HG03064 (cell line): ENCODE results near the gene UFC1.
A peak's percentile ranks its signal among the peaks of the same experiment; 100 is the strongest.

ENCODE experiments used
- ATAC-seq: cut with Tn5 transposase; IDR thresholded peaks from one replicate; pipeline ENCODE4 v1.9.1; 2021; ENCODE audit warnings: low read depth; ENCODE audit not compliant: unreplicated experiment

The UFC1 gene

DNA sequence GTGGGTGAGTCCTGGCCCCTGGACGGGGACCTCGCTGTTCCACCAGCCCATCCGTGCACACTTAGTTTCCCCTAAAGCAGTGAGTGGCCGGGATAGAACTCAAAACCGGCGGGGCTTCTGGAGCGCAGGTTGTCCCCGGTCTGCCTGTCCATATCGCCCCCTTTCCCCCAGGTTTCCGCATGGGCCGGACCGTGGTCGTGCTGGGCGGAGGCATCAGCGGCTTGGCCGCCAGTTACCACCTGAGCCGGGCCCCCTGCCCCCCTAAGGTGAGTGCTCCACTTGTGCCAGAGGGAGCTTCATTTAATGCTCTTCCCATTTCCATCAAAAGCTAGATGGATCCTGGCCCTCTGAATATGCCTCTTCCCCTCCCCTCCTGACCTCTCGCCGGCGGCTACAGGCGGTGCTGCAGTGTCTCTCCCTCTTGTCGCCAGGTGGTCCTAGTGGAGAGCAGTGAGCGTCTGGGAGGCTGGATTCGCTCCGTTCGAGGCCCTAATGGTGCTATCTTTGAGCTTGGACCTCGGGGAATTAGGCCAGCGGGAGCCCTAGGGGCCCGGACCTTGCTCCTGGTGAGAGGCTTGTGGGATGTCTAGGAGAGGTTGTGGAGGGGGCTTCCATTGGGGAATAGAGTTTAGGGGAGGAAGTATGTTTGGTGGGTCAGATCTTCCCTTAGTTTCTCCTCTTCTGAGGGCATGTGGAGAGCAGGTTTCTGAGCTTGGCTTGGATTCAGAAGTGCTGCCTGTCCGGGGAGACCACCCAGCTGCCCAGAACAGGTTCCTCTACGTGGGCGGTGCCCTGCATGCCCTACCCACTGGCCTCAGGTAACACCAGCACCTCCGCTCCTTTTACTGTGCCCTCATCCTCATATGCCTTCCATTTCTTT lies 13.1 kb downstream of the UFC1 start:
- ATAC-seq = peak; percentile 1

GRCh38 chr1:161168906-161169305 lies 15.1 kb downstream of the UFC1 start:
- no peak for ATAC-seq

DNA sequence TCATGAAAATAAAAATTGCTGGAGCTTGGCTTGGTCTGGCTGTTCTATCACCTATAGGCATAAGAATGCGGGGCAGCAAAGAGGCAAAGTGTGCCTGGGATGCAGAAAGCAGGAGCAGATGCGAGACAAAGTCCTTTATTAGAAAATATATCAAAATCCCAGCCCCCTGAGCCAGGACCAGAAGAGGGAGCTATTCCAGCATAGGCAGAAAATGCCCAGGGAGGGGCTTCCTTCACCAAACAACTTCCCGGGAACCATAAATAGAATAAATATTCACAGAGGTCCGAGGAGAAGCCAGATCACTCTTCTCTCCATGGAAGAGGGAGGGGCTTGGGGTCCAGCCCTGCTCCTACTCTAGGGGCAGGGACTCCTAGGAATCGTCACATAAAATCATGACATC lies 17.4 kb downstream of the UFC1 start:
- ATAC-seq = no peak

DNA sequence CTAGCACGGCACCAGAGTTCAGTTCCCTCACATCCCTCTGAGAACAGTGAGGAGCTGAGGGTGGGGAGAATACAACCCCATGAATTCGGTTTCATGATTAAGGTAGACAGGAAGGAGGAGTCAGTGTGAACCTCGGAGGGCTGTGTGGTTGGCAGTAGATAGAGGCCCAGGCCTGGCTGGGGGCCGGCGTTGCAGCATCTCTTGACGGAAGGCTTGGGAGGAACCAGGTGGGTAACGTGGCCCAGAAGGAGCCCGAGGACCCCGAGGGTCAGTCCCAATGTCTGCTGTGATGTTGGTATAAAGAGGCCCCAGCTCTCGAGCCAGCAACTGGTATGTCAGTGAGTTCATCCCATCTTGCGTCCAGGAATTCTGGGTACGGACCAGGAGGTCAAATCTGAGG lies 17.9 kb downstream of the UFC1 start:
- ATAC-seq = no peak

- no peak for ATAC-seq
Measured at GRCh38 chr1:161172349-161172748, 18.6 kb downstream of the UFC1 start.

DNA sequence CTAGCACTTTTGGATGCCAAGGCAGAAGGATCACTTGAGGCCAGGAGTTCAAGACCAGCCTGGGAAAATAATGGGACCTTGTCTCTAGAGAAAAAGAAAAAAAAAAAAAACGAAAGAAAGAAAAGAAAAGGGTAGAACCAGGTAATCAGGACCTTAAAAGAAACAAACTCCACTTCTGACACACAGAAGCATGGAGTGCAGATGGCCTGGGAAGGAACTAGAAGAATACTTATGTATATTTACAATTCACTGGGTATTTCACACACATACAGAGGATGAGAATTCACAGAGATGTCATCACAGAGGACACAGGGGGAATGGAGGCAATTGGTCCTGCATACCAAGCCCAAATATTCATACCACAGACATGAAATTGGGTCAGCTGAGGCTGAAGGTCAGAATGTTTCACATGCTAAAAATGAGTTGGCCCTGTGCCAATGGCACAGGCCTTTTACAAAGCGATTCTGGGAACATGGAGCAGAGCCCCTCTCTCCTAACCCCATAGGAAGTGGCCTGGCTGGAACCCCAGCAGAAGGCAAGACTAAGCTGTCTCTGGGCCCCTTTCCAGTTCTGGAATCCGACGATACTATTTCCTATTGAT lies 19.1 kb downstream of the UFC1 start:
- no peak for ATAC-seq

- ATAC-seq = no peak
Measured at GRCh38 chr1:161173711-161174110, 19.9 kb downstream of the UFC1 start.

DNA sequence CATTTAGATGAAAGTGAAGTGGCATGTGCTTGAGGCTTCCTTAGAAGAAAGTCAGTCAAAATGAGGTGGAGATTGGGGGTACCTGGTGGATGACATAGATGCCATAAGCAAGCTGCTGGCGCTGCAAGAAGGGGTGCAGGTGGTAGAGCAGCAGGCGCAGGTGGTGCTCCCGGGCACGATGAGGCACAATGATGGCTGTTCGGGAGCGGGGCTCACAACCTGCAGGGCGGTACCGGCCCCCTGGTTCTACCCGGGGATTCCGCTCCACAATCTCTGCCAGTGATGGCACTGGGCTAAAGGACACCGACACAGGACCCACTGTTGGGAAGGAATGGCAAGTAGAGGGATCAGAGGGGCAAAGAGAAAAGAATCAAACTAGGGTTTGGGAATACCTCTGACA lies 21.1 kb downstream of the UFC1 start:
- no peak for ATAC-seq

DNA sequence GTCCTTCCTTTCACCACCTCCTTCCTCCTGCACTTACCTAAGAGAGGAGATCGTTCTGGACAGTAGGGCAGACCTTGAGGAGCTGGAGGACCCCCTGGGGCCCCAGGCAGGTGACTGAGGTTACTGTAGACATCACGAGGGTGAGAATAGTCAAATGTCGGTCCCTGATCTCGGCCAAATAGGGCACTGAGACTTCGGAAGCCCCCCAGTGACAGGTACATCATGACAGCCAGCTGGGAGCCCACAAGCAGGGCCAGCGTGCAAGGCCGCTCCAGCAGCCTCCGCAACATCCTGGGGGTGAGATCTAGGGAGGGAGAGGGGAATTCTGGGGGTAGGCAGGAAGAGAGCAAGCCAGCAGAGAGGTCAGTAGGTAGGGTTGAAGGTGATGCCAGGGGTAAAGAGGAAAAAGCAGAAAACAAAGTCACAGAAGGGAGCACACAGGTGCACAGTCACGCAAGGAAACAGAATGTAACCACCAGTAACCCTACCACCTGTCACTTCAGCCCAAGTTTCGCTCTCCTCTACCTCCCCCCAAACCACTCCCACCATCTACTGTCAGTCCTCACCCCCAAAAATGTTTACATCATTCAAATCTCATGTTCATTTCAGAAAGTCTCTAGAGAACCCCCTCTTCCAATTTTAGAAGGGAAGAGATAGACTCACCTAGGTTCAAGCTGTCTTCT lies 22.1 kb downstream of the UFC1 start:
- ATAC-seq = no peak

- no peak for ATAC-seq
Measured at GRCh38 chr1:161176468-161177111, 22.8 kb downstream of the UFC1 start.

GRCh38 chr1:161177112-161177935 lies 23.5 kb downstream of the UFC1 start, which contains the start of gene B4GALT3:
Gene B4GALT3 (minus strand): TSS chr1:161177507. CDS start chr1:161176060, 1,447 bp downstream.
- ATAC-seq = peak; percentile 67

- ATAC-seq = no peak
Measured at GRCh38 chr1:161177936-161178244, 24.1 kb downstream of the UFC1 start.

- no peak for ATAC-seq
Measured at GRCh38 chr1:161179698-161180097, 25.9 kb downstream of the UFC1 start.

DNA sequence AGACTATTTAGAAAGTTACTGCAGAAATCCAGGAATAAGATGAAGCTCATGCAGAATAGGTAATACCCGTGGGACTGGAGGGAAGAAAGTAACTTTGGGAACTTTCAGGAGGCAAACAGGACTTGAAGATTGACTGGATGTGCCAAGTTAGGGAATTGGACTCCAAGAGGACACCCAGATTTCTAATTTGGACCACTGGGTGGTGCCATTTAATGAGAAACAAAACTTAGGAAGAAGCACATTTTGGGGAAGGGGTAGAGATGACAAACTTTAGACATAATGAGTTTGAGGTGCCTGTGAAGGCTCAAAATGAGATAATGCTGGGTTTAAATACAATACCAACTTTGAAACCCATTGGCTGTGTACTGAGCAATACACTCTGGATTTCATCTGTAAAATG lies 26.9 kb downstream of the UFC1 start:
- no peak for ATAC-seq

DNA sequence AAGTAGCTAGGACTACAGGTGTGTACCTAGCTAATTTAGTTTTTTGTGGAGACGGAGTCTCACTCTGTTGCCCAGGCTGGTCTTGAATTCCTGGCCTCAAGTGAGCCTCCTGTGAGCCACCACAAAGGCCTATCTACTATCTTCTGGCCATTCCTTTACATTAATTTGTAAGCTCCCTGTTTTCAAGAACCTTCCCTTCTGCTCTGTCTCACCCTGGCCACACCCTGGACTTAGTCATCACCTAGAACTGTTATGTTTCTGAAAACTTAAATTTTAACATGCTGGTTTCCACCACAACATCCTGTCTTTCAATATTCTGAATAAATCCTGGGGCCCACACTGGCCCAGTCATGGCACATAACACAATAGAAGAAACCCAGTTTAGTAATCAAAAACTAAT lies 28.4 kb downstream of the UFC1 start:
- ATAC-seq = peak; percentile 48

GRCh38 chr1:161185282-161185682 lies 31.5 kb downstream of the UFC1 start:
- peak; percentile 56 for ATAC-seq

GRCh38 chr1:161185732-161186311 lies 32.0 kb downstream of the UFC1 start:
- peak; percentile 23 for ATAC-seq

DNA sequence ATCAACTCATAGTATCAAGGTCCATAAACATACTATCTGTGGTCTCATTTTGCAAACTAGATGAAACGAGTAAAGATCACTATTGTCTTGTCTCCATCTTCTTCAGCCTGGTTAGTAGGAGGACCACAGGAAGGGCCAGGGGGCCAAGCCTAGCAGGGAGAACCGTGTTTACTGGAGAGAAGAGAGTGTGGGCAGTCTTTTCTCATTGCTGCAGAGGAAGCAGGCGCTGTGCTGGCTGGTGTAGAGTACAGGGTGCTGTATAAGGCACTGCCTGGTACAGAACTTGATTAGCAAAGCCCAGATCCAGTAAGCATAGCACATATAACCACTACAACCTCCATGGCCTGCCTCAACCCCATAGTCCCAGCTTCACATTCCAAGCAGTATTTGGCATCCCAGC lies 33.5 kb downstream of the UFC1 start:
- ATAC-seq = no peak

GRCh38 chr1:161188381-161188780 lies 34.6 kb downstream of the UFC1 start:
- no peak for ATAC-seq

- no peak for ATAC-seq
Measured at GRCh38 chr1:161189036-161189435, 35.3 kb downstream of the UFC1 start.
